G401 (cell line): ENCODE data around the gene NDUFAF7. TPM values are rescaled to one million over a fixed set of nuclear protein-coding genes. Genes with fewer than 3 reads are reported as not detected.
"Not testable (repeated sequence)": the region's sequence is repeated elsewhere in the genome, so short reads cannot be mapped to it uniquely, and the experiment has no call there.

Source experiments
- DNase-seq: peaks from one replicate; pipeline ENCODE4 v3.0.0-alpha.2; 2015; ENCODE audit warnings: low spot score
- in situ Hi-C: cut with HindIII; loops from 2 replicates; pipeline ENCODE4 v1.10.0; 2016; ENCODE audit warnings: low sequenced_read_pairs, mixed read lengths
- total RNA-seq: library from RNA; depleted of rRNA; stranded (reverse); fragments of >200 nt; shearing (Covaris generic); gene quantifications from 2 replicates; pipeline ENCODE4 v1.2.3, GENCODE V29; 2014; rRNA removed

NDUFAF7 gene
- 29.3 and 29.4 TPM in 2 replicates for total RNA-seq

GRCh38 chr2:37231241-37232130, at the start of gene NDUFAF7, which contains the start of gene CEBPZ:
NDUFAF7 (plus strand) TSS chr2:37231658; CDS start chr2:37231706, 48 bp downstream.
CEBPZ (minus strand) TSS chr2:37231596; CDS start chr2:37231567, 29 bp downstream.
- in situ Hi-C loops = no loop called here

GRCh38 chr2:37181726-37182684, 49.5 kb upstream of the NDUFAF7 start:
- no peak for DNase-seq
- in situ Hi-C loops = no loop called here

More at GRCh38 chr2:37231241-37232130, at the start of gene NDUFAF7, which contains the start of gene CEBPZ:
- peak; percentile 95 for DNase-seq

GRCh38 chr2:37188570-37188969, 42.9 kb upstream of the NDUFAF7 start, which contains the start of gene SULT6B1:
SULT6B1 (minus strand) TSS chr2:37188670; CDS start chr2:37188640, 30 bp downstream.
- DNase-seq = no peak
- in situ Hi-C loops = no loop called here

GRCh38 chr2:37189452-37190153, 41.9 kb upstream of the NDUFAF7 start:
- in situ Hi-C loops = no loop called here
- no peak for DNase-seq

- in situ Hi-C loops = no loop called here
These were observed 41.2 kb upstream of the NDUFAF7 start for GRCh38 chr2:37190290-37190689.

GRCh38 chr2:37191253-37191652, 40.2 kb upstream of the NDUFAF7 start:
- in situ Hi-C loops = no loop called here
- DNase-seq = no peak

More at GRCh38 chr2:37190290-37190689, 41.2 kb upstream of the NDUFAF7 start:
- no peak for DNase-seq

- in situ Hi-C loops = no loop called here
- no peak for DNase-seq
These were observed 39.7 kb upstream of the NDUFAF7 start for GRCh38 chr2:37191747-37192146.

- in situ Hi-C loops = no loop called here
- DNase-seq = no peak
These were observed 38.9 kb upstream of the NDUFAF7 start for GRCh38 chr2:37192551-37192950.

GRCh38 chr2:37195862-37196319, 35.6 kb upstream of the NDUFAF7 start:
- in situ Hi-C loops, DNase-seq: not testable (repeated sequence)

- in situ Hi-C loops = no loop called here
These were observed 34.9 kb upstream of the NDUFAF7 start, which contains the start of gene CEBPZOS for GRCh38 chr2:37196320-37197195. CEBPZOS (plus strand) TSS chr2:37196496; CDS start chr2:37199705, 3,209 bp downstream.

GRCh38 chr2:37198681-37199065, 32.8 kb upstream of the NDUFAF7 start:
- DNase-seq = no peak
- in situ Hi-C loops = no loop called here

More at GRCh38 chr2:37196320-37197195, 34.9 kb upstream of the NDUFAF7 start, which contains the start of gene CEBPZOS:
- DNase-seq = peak; percentile 83

GRCh38 chr2:37201208-37201607, 30.2 kb upstream of the NDUFAF7 start:
- no peak for DNase-seq
- in situ Hi-C loops = no loop called here

GRCh38 chr2:37201766-37202165, 29.7 kb upstream of the NDUFAF7 start:
- no peak for DNase-seq
- in situ Hi-C loops = no loop called here

- no peak for DNase-seq
- in situ Hi-C loops = no loop called here
These were observed 27.8 kb upstream of the NDUFAF7 start for GRCh38 chr2:37203708-37204107.

- DNase-seq, in situ Hi-C loops: not testable (repeated sequence)
These were observed 26.3 kb upstream of the NDUFAF7 start for GRCh38 chr2:37205071-37205661.

GRCh38 chr2:37205689-37206341, 25.6 kb upstream of the NDUFAF7 start:
- in situ Hi-C loops = no loop called here
- no peak for DNase-seq

GRCh38 chr2:37206760-37207159, 24.7 kb upstream of the NDUFAF7 start:
- in situ Hi-C loops, DNase-seq: not testable (repeated sequence)
